Coronary artery (tissue), 2 donors: Measurements from ENCODE around the gene RALGPS1.

Experiments used
- DNase-seq: peaks from one replicate; pipeline ENCODE4 v3.0.0-alpha.2; 2017; ENCODE audit warnings: low spot score
- H3K27ac ChIP-seq, 2 donors: fragments of 200-600 bp; sonication (generic); one replicate each; pipeline ENCODE4 v1.5.1; 2016 to 2019
- H3K4me3 ChIP-seq: fragments of 200-600 bp; sonication (generic); 2 replicates; pipeline ENCODE4 v1.5.1; 2016; ENCODE audit warnings: mild to moderate bottlenecking, moderate library complexity
- TF ChIP-seq, protein P1 (sequence below): fragments of 200-600 bp; sonication (generic); IDR thresholded peaks from one replicate; pipeline ENCODE4 v1.5.1; 2019; ENCODE audit warnings: antibody characterized with exemption

The RALGPS1 gene

DNA sequence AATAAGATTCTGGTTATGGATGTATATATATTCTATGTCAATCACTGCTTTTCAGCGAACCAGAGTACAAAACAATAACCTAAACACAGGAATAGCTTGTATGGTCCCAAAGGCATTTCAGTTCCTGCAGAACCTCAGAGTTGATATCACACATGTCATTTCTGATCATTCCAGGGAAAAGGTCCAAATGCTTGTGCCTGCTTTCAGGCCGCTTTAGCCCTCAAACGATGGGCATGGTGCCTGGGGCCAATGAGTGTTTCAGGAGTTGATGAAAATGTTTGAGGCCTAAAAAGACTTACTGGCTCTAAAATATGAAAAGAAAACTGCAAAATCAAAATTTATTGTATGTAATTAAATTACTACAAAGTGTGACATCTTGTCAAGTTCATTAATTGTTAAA lies 185.1 kb downstream of the RALGPS1 start:
- peak overlapping the region; percentile 13 to 17 for H3K27ac ChIP-seq
- DNase-seq, result no peak

DNA sequence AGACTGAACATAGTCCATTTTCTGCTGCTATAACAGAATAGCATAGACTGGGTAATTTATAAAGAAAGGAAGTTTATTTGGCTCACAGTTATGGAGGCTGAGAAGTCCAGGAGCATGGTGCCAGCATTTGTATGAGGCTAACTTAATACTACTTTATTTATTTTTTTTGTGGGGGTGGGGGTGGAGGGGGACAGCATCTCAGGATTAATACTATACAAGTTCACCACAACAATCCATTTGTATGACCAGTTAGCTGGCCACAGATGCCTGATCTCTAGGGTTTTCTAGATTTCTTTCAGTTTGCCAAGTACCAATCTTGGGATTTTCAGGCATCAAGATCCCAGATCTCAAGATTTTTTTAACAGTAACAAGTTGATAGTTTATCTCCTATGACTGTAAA lies 187.6 kb downstream of the RALGPS1 start:
- DNase-seq, result no peak

More for the DNA sequence above, 185.1 kb downstream of the RALGPS1 start:
- TF ChIP-seq, protein P1, sequence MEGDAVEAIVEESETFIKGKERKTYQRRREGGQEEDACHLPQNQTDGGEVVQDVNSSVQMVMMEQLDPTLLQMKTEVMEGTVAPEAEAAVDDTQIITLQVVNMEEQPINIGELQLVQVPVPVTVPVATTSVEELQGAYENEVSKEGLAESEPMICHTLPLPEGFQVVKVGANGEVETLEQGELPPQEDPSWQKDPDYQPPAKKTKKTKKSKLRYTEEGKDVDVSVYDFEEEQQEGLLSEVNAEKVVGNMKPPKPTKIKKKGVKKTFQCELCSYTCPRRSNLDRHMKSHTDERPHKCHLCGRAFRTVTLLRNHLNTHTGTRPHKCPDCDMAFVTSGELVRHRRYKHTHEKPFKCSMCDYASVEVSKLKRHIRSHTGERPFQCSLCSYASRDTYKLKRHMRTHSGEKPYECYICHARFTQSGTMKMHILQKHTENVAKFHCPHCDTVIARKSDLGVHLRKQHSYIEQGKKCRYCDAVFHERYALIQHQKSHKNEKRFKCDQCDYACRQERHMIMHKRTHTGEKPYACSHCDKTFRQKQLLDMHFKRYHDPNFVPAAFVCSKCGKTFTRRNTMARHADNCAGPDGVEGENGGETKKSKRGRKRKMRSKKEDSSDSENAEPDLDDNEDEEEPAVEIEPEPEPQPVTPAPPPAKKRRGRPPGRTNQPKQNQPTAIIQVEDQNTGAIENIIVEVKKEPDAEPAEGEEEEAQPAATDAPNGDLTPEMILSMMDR, result no peak
- no peak overlapping the region for H3K4me3 ChIP-seq

DNA sequence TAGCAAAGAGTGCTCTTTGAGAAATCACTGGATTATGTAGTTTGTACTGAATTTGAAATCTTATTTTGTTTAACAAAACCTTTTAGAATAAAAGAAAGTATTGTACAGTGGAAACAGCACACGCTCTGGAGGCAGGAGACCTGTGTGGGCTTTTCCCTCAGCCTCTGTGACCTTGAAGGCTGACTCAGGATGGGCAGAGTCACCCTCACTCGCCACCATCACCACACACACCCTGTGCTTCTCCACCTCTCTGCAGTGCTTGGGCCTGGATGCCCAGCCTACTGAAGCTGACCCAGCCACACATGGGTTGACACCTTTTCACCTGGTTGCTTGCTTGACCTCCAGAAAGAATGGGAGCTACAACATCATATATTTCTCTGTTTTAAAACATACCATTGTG lies 188.2 kb downstream of the RALGPS1 start:
- TF ChIP-seq, protein P1, result no peak
- DNase-seq, result no peak
- H3K27ac ChIP-seq, result no peak overlapping the region
- H3K4me3 ChIP-seq, result no peak overlapping the region

More for the DNA sequence above, 187.6 kb downstream of the RALGPS1 start:
- TF ChIP-seq, protein P1, result no peak
- H3K27ac ChIP-seq, result no peak overlapping the region
- no peak overlapping the region for H3K4me3 ChIP-seq

DNA sequence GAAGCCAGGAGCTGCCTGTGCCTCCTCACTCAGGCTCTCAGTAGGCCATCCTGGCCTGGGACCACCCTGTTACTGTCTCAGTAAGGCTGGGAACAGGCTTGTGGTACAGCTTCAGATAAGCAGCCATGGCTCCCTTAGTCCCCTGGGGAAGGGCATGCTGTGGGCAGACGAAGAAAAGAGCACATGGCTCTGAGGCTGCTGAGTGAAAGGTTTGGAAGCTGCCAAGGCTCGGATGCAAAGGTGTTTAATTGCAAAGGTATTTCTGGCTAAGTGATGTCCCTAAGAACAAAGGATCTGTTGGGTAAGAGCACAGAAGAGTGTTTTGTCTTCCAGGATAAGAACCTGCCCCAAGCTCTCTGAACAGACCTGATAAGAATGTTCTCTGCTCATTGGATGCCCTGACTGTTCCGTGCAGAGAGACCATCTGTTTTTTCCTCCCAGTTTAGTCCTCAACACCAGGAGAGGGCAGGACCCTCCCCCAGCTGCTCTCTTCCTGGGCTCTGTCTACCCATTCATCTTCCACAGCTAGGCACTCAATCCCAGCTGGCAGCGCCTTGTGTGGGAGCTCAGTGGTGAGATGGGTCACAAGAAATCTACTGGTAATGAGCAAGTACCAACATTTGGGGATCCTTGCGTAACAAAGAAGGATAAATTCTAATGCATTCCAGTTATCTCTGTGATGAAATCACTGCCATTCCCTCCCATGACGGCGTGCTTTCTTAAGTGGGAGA lies 190.2 kb downstream of the RALGPS1 start:
- DNase-seq, result no peak
- TF ChIP-seq, protein P1, result no peak
- Histone ChIP-seq H3K27ac (no peak overlapping the region), H3K4me3 (no peak overlapping the region)

GRCh38 chr9:127105805-127106465 lies 191.4 kb downstream of the RALGPS1 start:
- Histone ChIP-seq H3K4me3 (no peak overlapping the region), H3K27ac (no peak overlapping the region)
- TF ChIP-seq, protein P1, result no peak
- no peak for DNase-seq

DNA sequence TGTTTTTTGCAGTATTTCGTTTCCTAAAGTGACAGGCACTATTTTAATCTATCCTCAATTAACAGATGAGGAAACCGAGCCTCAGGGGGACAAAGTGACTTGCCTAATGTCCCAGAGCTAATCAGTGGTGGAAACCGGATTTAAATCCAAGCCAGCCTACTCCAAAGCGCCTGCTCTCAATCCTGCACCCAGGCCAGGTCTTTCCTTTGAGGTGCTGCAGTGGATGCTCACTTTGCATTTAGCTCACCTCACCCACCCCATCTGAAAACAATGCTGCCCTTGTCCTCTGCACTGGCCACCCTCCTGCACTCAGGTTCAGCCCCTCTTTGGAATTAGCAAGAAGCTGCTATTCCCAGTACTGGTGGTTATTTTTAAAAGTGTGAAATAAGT lies 191.9 kb downstream of the RALGPS1 start:
- no peak for DNase-seq
- Histone ChIP-seq H3K4me3 (no peak overlapping the region), H3K27ac (no peak overlapping the region)
- TF ChIP-seq, protein P1, result no peak
